WTC11 (cell line): ENCODE data around the gene PLK1. TPM values are rescaled to one million over a fixed set of nuclear protein-coding genes. Genes with fewer than 3 reads are reported as not detected.

Experiments used
- ATAC-seq: fragments of 200-7000 bp; cut with Tn5 transposase; 2 replicates; pipeline ENCODE4 v1.10.0; 2021; ENCODE audit warnings: mild to moderate bottlenecking, moderate library complexity
- CTCF ChIA-PET: fragments of 300-600 bp; sonication (Branson Sonifier 250); formaldehyde crosslinking; loops from one replicate; lab custom pipeline; 2021; ENCODE audit warnings: antibody characterized with exemption; lab: Charles Lee
- POLR2A ChIA-PET: fragments of 350-600 bp; sonication (Branson Sonifier 250); formaldehyde crosslinking; loops from one replicate; lab custom pipeline; 2021; ENCODE audit warnings: antibody characterized with exemption; lab: Charles Lee
- DNase-seq: peaks from one replicate; pipeline ENCODE4 v3.0.0; 2021; ENCODE audit warnings: low spot score
- H3K27ac Mint-ChIP-seq: 2 replicates; pipeline ENCODE4 v1.8.0; 2021; ENCODE audit warnings: mixed read lengths
- H3K27me3 Mint-ChIP-seq: 2 replicates; pipeline ENCODE4 v1.8.0; 2021; ENCODE audit warnings: low read depth, mild to moderate bottlenecking, moderate library complexity, mixed read lengths
- H3K36me3 Mint-ChIP-seq: 2 replicates; pipeline ENCODE4 v1.8.0; 2021; ENCODE audit warnings: mixed read lengths
- H3K4me1 Mint-ChIP-seq: 2 replicates; pipeline ENCODE4 v1.8.0; 2022; ENCODE audit warnings: mixed read lengths
- H3K4me3 Mint-ChIP-seq: 2 replicates; pipeline ENCODE4 v1.8.0; 2021; ENCODE audit warnings: mild to moderate bottlenecking, moderate library complexity, mixed read lengths
- H3K9me3 Mint-ChIP-seq: 2 replicates; pipeline ENCODE4 v1.8.0; 2021; ENCODE audit warnings: mixed read lengths
- CDX4 ChIP-seq: fragments of 250-450 bp; sonication (Bioruptor Pico); IDR thresholded peaks from 2 replicates; pipeline ENCODE4 v1.9.0; 2021; ENCODE audit warnings: moderate library complexity, mild to moderate bottlenecking, inconsistent platforms, borderline replicate concordance
- CTCF ChIP-seq: fragments of 200-600 bp; IDR thresholded peaks from 2 replicates; pipeline ENCODE4 v1.8.0; 2022; ENCODE audit warnings: antibody characterized with exemption
- FOXP1 ChIP-seq: sonication (generic); formaldehyde crosslinking; IDR thresholded peaks from 2 replicates; pipeline ENCODE4 v1.8.0; 2022; ENCODE audit warnings: missing genetic modification reagents, mild to moderate bottlenecking, moderate library complexity, borderline replicate concordance
- FOXP4 ChIP-seq: sonication (generic); formaldehyde crosslinking; IDR thresholded peaks from 2 replicates; pipeline ENCODE4 v1.8.0; 2022; ENCODE audit warnings: mild to moderate bottlenecking, missing genetic modification reagents
- GABPB1 ChIP-seq: sonication (generic); formaldehyde crosslinking; IDR thresholded peaks from 2 replicates; pipeline ENCODE4 v1.8.1; 2023; ENCODE audit warnings: mild to moderate bottlenecking, missing genetic modification reagents
- GRHL2 ChIP-seq: fragments of 250-450 bp; sonication (Bioruptor Pico); IDR thresholded peaks from 2 replicates; pipeline ENCODE4 v1.8.0; 2022; ENCODE audit warnings: mild to moderate bottlenecking, moderate library complexity; ENCODE audit not compliant: insufficient replicate concordance, severe bottlenecking
- PRDM15 ChIP-seq: sonication (generic); formaldehyde crosslinking; IDR thresholded peaks from 2 replicates; pipeline ENCODE4 v1.8.0; 2022; ENCODE audit warnings: missing genetic modification reagents
- PRRX2 ChIP-seq: fragments of 250-450 bp; sonication (Bioruptor Pico); IDR thresholded peaks from 2 replicates; pipeline ENCODE4 v1.8.0; 2021; ENCODE audit warnings: mild to moderate bottlenecking
- RELA ChIP-seq: sonication (generic); formaldehyde crosslinking; IDR thresholded peaks from 2 replicates; pipeline ENCODE4 v1.8.1; 2022; ENCODE audit warnings: missing genetic modification reagents, mild to moderate bottlenecking, borderline replicate concordance
- USF1 ChIP-seq: sonication (generic); formaldehyde crosslinking; IDR thresholded peaks from 2 replicates; pipeline ENCODE4 v1.8.0; 2022; ENCODE audit warnings: mild to moderate bottlenecking, missing genetic modification reagents
- ZNF425 ChIP-seq: fragments of 250-450 bp; sonication (Bioruptor Pico); conservative IDR thresholded peaks from 2 replicates; pipeline ENCODE4 v1.9.0; 2021; ENCODE audit warnings: mild to moderate bottlenecking
- ZNF671 ChIP-seq: fragments of 250-450 bp; sonication (Bioruptor Pico); IDR thresholded peaks from 2 replicates; pipeline ENCODE4 v1.8.0; 2021; ENCODE audit warnings: mild to moderate bottlenecking
- total RNA-seq: library from RNA; stranded (reverse); gene quantifications from 3 replicates; pipeline ENCODE4 v1.2.3, GENCODE V29; 2021

Gene PLK1
- total RNA-seq, 1 experiment from 2014 or later = 167 TPM

- no peak for DNase-seq
- peak; percentile 2; the same call in 1 of the 2 replicates for ATAC-seq
- CTCF ChIA-PET = interaction anchor here (0.6 to 3.3 kb wide), 7 partner anchors 15 to 356 kb away, joined by 3 to 23 read pairs (median 5); partner anchors contain the start of gene NDUFAB1
- POLR2A ChIA-PET = interaction anchor here (0.6 to 3.6 kb wide), 4 partner anchors 11 to 609 kb away, joined by 3 to 30 read pairs (median 8); no protein-coding TSS in a partner anchor
- Mint-ChIP-seq H3K27ac (peak overlapping the region; percentile 97), H3K27me3 (no peaks in the 10 kb centered on the region)
- no peak for TF ChIP-seq FOXP1
- 0 out of 2 replicates have a peak, but pooled peaks have one; percentile 39 for TF ChIP-seq PRDM15 (CRISPR knock-in tag)
- no peak for TF ChIP-seq ZNF425 (CRISPR knock-in tag)
- TF ChIP-seq, all 79 proteins: peak for 1
- Mint-ChIP-seq H3K4me3 (peak overlapping the region; percentile 97), H3K4me1 (peaks cover 20% of the 10 kb centered on the region), H3K9me3 (no peaks in the 10 kb centered on the region), H3K36me3 (peaks cover 46% of the 10 kb centered on the region)
These were observed 1.3 kb downstream of the PLK1 start for GRCh38 chr16:23679986-23680336.

GRCh38 chr16:23682181-23682580 lies 3.5 kb downstream of the PLK1 start:
- H3K36me3 Mint-ChIP-seq = peaks cover 66% of the 10 kb centered on the region
- ChIA-PET POLR2A (interaction anchor here (1.1 kb wide), 1 partner anchor 45 kb away, joined by 3 read pairs; no protein-coding TSS in a partner anchor), CTCF (no interaction called here)
- H3K9me3 Mint-ChIP-seq = no peaks in the 10 kb centered on the region
- ATAC-seq (no peak), DNase-seq (no peak)
- H3K4me1 Mint-ChIP-seq = peaks cover 20% of the 10 kb centered on the region
- no peak overlapping the region for H3K27ac Mint-ChIP-seq
- no peaks in the 10 kb centered on the region for H3K27me3 Mint-ChIP-seq
- H3K4me3 Mint-ChIP-seq = no peak overlapping the region
- TF ChIP-seq USF1 = no peak

- ChIA-PET CTCF (no interaction called here), POLR2A (interaction anchor here (0.6 to 1.3 kb wide), 2 partner anchors 11 to 133 kb away, joined by 3 to 4 read pairs; no protein-coding TSS in a partner anchor)
- ATAC-seq (no peak), DNase-seq (no peak)
- no peak for TF ChIP-seq ZNF671 (CRISPR knock-in tag)
- no peak for TF ChIP-seq CDX4 (CRISPR knock-in tag)
- TF ChIP-seq PRRX2 (CRISPR knock-in tag) = no peak
- Mint-ChIP-seq H3K4me3 (no peak overlapping the region), H3K27me3 (no peaks in the 10 kb centered on the region), H3K36me3 (peaks cover 79% of the 10 kb centered on the region), H3K9me3 (no peaks in the 10 kb centered on the region), H3K27ac (peak overlapping the region; percentile 23; the same call in 1 of the 2 replicates), H3K4me1 (peaks cover 17% of the 10 kb centered on the region)
These were observed 4.8 kb downstream of the PLK1 start for GRCh38 chr16:23683487-23683886.

GRCh38 chr16:23687034-23687808 lies 8.5 kb downstream of the PLK1 start:
- DNase-seq = no peak
- no peak overlapping the region for H3K4me3 Mint-ChIP-seq
- ATAC-seq = no peak
- no peaks in the 10 kb centered on the region for H3K9me3 Mint-ChIP-seq
- no peaks in the 10 kb centered on the region for H3K4me1 Mint-ChIP-seq
- H3K27me3 Mint-ChIP-seq = no peaks in the 10 kb centered on the region
- H3K27ac Mint-ChIP-seq = no peak overlapping the region
- CTCF ChIA-PET = no interaction called here
- H3K36me3 Mint-ChIP-seq = peaks cover 80% of the 10 kb centered on the region
- POLR2A ChIA-PET = no interaction called here
- no peak for TF ChIP-seq RELA
- TF ChIP-seq FOXP4 (CRISPR knock-in tag) = no peak
- TF ChIP-seq GABPB1 (CRISPR knock-in tag) = no peak
- no peak for TF ChIP-seq ZNF425 (CRISPR knock-in tag)
- TF ChIP-seq CTCF = no peak
- no peak for TF ChIP-seq GRHL2 (CRISPR knock-in tag)
